ENCODE results near the gene EPS15.
A peak's percentile ranks its signal among the peaks of the same experiment; 100 is the strongest.
"Not testable (repeated sequence)": the region's sequence is repeated elsewhere in the genome, so short reads cannot be mapped to it uniquely, and the experiment has no call there.

The EPS15 gene

DNA sequence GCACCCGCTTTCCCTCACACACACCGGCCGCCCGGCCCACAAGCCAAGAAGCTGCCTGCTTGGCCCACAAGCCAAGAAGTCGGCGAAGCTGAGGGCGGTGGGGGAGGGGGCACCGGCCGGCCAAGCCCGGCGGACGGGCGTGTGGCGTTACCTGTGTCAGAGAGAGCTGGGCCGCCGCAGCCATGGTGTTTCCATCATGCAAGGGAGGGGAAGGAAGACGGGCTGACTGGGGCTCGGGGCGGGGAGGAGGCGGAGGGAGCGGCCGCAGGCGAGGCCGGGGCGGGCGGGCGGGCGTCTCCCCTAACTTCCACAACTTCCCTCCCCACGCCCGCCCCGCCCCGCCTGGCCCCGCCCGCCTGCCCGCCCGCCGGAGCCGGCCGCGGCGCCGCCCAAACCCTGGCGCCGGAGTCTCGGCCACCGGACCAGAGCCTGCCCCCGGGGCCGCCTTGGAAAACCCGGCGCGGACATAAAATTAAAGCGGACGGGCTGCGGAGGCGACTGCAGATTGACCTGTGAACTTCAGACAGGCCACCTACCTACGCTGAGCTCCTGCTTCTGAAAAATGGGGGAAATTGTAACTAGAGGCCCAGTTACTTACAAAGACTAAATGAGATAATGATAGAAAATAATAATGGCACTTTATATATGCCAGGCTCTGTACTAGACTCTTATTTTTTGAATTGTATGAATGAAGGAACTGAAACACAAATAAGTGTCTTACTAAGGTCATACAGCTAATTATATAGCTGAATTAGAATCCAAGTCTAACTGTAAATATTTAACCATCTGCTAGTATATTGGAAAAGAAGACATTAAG lies at the start of gene EPS15:
Gene EPS15 (minus strand): TSS at position 219 of the 817 bp plus-strand sequence. CDS start 35 bp downstream, at position 184.
- DNase-seq, result peak; percentile 89

DNA sequence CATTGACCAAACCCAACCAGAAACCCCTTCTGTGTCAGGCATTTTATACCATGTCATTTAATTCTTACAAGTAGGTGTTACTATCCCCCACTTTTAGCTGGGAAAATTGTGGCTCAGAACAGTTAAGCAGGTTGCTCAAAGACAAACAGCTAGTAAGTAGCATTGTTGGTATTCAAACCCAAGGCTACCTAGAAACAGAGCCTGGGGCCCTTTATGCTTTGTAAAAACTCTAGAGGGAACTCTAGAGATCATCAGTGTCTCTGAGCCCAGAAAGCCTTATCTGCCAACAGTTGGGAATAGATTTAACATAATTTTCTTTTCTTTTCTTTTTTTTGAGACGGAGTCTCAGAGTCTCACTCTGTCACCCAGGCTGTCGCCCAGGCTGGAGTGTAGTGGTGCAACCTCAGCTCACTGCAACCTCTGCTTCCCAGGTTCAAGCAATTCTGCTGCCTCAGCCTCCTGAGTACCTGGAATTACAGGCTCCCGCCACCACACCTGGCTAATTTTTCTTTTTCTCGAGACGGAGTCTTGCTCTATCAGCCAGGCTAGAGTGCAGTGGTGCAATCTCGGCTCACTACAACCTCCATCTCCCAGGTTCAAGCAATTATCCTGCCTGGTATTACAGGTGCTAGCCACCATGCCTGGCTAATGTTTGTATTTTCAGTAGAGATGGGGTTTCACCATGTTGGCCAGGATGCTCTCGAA lies 49.3 kb upstream of the EPS15 start:
- DNase-seq, result no peak

DNA sequence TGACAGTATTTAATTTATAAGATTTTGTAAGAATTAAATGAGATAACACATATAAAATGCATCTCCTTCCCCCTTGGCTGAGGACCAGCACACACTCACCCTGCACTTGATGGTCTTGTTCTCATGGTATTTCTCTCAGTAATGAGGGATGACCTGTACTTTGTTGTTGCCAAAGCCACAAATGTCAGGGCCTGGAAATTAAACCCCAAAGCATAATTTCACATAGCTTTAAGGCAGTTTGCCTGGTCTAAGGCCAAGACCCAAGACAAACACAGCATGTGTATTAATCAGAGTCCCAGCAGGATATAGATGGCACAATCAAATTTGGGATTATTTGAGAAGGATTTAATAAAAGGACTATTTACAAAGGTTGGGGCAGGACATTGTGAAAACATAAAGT lies 48.6 kb upstream of the EPS15 start:
- no peak for DNase-seq

DNA sequence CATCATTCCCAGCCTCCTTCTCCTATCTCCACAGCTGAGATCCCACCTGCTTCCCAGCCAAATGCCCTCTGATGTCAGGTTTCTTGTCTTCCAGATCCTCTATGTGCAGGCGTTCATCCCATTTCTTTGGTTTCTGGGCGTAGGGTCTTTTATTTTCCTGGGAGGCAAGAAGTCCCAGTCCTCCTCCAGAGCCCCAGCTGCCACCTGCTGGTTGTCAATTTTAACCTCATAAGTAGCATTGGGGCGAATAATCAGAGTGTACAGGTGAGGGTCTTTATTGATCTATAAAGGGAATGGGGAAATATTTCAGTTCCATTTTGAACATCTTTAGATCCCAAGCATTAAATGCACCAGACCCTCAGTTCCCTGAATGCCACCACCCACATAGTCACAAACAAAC lies 47.2 kb upstream of the EPS15 start:
- DNase-seq, result no peak

DNA sequence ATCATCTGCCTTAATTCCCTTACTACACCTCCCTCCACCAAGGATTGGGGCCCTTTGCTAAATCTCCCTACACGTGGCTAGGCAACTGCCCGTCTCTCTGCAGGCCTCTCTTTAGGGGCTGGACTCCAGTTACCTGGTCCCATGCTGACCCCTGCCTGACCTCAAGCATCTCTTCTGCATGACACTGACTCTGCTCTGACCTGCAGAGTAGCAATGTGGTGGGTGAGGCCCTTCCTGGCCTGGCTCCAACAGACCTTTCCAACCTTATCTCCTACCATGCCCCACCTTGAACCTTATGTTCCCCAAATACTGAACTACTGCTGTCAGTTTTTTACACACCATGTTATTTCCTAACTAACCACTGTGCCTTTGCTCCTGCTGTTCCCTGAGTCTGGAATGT lies 45.9 kb upstream of the EPS15 start:
- no peak for DNase-seq

DNA sequence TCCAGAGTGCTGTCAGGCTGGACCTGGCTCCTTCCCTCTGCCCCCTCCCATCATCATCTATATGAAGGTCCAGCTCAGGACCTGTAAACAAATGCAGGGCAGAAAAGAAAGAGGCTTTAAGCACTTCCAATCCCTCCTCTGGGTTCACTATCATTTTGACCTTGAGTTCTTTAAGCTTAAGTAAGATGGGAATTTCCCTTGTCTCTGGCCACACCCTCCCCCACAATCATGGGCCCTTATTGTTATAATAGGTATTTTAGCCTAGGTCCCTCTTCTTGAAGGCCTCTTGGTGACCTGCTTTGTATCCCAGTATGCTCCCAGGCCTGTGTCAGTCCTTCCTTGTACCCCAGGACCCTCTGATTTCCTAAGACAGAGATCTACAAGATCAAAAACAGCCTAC lies 45.1 kb upstream of the EPS15 start:
- DNase-seq, result no peak

DNA sequence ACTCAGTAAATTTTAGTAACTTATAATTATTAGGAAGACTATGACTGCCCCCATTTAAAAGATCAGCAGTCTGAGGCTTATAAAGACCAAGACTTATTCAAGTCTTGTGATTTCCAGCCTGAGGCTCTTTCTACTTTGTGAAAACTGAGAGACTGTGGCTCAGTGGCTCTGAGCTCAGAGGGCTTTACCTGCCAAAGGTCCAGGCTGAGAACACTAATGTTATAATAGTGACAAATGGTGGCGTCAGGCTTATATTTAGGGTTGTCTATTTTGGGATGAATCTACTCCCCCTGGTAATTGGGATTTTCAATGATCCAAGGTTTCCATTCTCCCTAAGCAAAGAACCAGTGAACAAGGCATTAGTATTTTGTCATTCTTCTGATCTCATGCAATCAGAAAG lies 42.6 kb upstream of the EPS15 start:
- DNase-seq, result no peak

DNA sequence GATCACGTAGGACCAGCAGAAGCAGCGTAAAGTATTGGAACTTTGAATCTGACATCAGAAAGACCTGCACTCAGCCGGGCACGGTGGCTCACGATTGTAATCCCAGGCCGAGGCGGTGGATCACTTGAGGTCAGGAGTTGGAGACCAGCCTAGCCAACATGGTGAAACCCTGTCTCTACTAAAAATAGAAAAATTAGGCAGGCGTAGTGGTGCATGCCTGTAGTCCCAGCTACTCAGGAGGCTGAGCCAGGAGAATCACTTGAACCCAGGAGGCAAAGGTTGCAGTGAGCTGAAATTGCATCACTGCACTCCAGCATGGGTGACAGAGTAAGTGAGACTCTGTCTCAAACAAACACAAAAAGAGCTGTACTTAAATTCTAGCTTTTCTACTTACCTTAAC lies 41.8 kb upstream of the EPS15 start:
- DNase-seq, result not testable (repeated sequence)

DNA sequence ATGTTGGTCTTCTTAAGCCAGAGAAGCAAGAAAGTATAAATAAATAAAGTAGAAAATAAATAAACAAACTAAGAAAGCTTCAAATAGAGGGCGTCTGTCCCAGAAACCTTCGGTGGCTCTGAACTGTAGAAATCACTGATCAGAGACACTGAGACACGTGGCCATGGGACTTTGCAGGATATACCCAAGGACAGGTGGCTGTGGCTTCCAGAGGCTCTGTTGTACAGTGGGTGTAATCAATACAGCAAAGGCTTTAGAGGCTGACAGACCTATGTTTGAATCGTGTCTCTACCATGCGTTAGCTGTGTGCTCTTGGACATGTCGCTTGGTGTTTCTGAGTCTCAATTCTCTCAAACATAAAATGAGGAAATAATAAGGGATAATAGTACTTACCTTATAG lies 41.0 kb upstream of the EPS15 start:
- no peak for DNase-seq

DNA sequence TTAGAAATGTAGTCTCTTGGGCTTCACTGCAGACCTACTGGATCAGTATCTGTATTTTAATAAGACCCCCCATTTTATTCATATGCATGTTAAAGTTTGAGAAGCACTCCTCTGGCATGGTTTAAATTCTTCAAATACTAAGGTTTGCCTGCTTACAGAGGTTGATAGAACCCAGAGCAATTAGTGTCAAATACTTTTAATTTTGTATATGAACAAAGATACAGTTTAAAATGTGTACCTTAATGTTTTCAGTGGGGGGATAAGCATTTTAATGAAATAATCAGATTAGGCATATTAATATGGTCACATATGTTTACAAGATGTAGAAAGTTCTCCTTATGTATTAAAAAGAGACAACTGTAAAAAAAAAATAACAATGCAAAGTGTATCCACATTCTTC lies 40.4 kb upstream of the EPS15 start:
- DNase-seq, result no peak

DNA sequence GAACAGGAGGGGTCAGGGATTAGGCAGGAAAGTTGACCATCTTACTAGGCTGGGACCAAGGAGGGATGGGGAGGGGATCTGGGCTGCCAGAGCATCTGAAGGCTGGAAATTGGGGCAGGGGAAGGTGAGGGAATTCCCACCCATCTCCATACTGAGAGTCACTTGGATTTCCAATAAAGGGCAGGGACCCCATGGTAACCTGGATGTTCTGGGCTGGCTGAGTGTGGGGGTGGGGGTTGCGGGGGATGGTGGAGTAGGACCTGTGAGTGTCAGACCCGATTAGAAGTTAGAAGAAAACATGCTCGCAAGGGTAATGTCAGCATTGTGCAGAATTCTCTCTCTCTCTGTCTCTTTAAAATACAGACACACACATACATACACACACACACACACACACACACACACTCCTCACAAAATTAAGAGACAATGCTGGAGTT lies 40.0 kb upstream of the EPS15 start:
- no peak for DNase-seq

DNA sequence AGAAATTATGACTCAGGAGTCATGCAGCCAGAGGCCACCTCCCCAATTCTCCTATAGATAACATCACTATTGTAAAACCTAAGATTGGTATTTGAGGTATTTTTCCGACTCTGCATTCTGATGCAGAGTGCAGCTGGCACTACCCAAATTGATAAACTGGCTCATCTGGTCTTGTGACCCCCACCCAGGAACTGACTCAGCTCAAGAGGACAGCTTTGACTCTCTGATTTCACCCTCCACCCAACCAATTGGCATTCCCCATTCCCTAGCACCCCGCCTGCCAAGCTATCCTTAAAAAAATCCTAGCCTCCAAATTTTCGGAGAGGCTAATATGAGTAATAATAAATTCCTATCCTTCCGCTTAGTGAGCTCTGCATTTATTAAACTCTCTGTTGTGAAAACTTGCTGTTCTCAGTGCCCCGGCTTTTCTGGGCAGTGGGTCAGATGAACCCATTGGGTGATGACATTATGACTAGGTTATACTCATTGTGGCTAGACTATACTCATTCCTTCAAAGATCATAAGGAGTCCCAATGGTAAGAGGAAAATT lies 39.4 kb upstream of the EPS15 start:
- DNase-seq, result no peak

DNA sequence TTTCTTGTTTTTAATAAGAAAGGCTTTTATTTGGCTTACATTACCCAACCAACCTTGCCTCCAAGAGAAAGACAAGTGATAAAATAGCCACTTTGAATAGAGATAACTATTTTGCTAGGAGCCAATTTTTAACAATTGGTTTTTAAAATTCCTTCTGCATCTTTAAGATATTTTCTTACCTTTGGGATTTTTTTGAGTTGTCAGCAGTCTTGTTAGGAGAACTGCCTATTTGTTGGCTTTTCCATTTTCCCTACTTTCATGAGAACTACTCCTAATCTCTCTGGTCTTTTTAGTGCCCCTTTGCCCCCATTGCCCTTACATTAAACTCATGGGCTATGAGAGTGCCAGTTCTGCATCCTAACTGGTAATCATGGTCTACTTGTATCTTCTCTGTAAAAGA lies 38.1 kb upstream of the EPS15 start:
- DNase-seq, result no peak

DNA sequence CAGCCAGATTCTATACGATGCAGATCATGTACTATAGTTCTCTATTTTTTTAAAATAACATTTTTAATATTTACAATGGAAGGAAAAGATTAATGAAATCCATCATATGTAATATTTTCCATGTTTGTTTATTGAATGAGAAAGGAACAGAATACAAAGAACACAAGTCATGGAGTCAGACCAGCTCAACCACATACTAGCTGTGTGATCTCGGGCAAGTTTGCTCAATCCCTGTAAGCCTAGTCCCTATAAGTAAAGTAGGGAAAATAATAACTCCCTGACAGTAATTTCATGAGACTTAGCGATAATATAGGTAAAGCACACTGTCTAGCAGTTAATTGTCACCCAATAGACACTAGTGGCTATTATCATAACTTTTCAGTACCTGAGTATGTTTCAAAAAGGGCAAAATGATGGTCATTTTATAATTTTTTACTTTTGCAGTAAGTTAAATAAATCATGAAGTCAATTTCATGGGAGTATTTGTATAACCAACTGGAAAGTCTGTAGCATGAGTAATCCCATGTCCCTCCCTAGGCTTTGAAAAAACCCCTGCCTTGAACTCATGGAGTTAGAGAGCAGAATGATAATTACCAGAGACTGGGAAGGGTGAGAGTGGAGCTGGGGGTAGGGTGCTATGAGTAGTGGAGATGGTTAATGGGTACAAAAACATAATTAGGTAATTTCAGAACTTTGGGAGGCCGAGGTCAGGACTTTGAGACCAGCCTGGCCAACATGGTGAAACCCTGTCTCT lies 37.0 kb upstream of the EPS15 start:
- no peak for DNase-seq

DNA sequence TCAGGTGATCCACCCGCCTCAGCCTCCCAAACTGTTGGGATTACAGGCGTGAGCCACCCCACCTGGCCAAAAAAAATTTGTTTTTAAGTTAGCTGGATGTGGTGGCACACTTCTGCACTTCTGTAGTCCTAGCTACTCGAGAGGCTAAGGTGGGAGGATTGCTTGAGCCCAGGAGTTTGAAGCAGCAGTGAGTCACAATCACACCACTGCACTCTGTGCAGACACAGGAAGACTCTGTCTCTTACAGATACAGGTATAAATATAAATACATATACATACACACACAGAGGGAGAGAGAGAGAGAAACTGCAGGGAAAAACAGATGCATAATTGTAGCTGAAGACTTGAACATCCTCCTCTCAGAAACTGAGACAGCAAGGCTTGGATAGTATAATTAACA lies 34.8 kb upstream of the EPS15 start:
- DNase-seq, result no peak

DNA sequence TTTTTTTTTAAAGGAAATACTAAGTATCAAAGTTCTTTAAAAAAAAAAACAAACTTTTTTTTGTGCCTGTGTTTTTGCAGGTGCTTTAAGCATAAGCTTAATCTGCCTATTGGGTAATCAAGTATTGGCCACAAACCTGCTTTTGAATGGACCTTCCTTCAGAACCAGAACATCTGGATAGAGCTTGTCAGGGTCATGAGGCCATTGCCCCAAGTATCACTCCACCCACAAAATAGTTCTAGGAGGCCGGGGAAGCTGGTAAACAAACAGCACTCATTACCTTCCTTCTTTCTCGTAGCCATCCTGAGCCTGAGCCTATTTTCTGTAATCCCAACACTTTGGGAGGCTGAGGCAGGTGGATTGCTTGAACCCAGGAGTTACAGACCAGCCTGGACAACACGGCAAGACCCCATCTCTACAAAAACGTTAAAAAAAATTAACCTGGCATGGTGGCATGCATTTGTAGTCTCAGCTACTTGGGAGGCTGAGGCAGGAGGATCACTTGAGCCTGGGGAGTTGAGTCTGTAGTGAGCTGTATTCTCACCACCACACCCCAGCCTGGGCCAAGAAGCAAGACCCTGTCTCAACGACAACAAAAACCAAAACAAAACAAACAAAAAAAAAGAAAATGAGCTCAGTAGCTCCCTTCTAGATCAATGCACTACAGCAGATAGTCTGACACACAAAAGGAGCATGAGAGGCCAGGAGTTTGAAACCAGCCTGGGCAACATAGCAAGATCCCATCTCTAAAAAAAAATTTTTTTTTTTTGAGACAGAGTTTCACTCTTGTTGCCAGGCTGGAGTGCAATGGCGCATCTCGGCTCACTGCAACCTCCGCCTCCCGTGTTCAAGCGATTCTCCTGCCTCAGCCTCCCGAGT lies 34.1 kb upstream of the EPS15 start:
- DNase-seq, result no peak

DNA sequence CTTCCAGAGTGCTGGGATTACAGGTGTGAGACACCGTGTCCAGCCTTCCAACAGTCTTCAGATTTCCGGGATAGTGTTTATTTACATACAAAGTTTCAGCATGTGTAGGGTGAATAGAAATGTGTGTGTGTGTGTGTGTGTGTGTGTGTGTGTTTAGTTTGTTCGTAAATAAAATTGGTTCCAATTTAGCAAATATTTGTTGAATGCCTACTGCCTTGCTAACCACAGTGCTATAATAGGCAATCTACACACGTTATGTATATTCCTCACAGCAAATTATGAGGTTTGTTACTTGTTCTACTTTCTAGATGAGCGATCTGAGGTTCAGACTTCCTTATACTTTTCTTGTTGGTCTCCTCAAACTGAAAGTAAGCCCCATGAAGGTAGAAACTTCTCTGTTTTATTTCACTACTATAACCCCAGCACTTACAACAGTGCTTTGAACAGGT lies 32.8 kb upstream of the EPS15 start:
- DNase-seq, result no peak

DNA sequence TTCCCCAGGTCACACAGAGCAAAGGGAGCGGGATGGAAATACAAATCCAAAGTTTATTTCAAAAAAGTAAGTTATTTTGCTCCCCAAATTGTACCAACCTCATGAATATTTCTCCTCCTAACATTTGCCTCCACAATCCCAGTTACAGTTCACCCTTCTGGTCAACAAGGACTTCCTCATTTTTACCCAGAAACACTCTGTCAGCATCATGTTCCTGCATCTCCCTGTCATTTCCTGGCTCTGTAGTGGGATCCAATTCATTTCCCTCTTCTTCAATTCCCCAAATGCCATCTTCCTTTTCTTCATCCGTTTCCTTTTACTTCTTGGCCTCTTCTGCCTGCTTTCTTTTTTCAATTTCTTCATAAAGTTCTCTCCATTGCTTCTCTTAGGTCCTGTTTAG lies 32.0 kb upstream of the EPS15 start:
- DNase-seq, result no peak

DNA sequence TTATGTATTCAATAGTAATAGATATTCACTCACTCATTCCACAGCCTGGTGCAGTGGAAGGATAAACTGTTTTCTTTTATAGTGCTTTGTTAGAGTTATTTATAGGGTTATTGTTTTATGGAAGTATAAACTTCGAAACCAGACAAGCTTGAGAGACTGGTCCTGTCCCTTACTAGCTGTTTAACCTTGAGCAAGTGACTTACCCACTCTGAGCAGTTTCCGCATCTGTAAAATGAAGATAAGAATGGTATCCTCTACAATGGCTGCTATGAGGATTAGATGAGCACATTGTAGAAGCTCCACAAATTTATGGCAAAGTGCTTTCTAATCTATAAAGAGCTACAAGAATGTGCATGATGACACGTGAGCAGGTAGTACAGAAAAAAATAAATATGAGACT lies 30.8 kb upstream of the EPS15 start:
- DNase-seq, result no peak

DNA sequence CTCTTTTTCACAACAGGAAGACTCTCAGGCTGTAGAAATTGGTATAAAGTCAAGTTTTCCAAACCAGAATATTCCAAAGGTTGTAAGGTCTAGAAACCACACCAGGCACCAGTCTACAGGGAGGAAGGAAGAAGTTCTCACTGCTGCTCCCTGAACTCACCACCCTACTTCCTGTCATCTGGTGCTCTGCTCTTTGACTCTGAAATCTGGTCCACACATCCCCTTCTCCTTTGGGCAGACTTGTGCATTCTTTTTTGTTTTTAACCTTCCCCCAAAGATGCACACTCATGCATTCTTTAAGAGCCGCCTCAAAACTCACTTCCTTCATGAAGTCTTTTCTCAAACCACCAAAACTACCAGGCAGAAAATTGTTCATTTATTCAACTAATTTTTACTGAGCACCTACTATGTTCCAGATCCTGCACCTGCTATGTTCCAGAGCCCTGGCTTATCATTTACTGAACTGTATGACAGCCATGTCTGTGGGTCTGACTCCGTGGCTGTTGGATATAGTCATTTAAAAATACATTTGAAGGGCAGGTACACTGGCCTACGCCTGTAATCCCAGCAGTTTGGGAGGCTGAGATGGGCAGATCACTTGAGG lies 30.1 kb upstream of the EPS15 start:
- no peak for DNase-seq

DNA sequence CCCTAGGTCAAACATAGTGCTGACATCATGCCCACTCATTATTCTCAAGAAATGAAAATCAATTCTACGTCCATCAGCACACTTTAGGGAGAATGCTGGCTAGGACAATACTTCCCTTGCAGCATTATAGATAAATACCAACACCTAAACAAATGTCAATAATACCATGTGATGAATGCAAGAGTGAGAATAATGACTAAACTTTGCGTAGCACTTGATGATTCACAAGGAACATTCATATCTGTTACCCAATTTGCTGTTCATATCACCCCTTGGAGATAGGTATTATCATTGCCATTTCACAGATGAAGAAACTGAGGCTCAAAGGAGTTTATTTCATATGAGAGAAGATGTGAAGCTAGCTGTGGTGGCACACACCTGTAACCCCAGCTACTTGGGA lies 24.8 kb upstream of the EPS15 start:
- DNase-seq, result no peak

Data from activated T-cell treated with anti-CD3 and anti-CD28 coated beads, Interleukin-2, amount 50 U/mL, for 1 hour (primary cell).